Measurements from ENCODE around the gene MCC.

Gene MCC

GRCh38 chr5:112975721-112976431 is 512.4 kb downstream of the MCC start:
- TF ChIP-seq CTCF (IDR thresholded peaks at IDR 0.05; ENCODE audit: extremely low read depth, missing control alignments), result no peak
- no peak for DNase-seq (ENCODE audit: low spot score)

GRCh38 chr5:112974901-112975300 is 513.4 kb downstream of the MCC start:
- TF ChIP-seq CTCF (IDR thresholded peaks at IDR 0.05; ENCODE audit: extremely low read depth, missing control alignments), result no peak
- DNase-seq (ENCODE audit: low spot score), result no peak

- TF ChIP-seq CTCF (IDR thresholded peaks at IDR 0.05; ENCODE audit: extremely low read depth, missing control alignments), result no peak
- no peak for DNase-seq (ENCODE audit: low spot score)
Observed at GRCh38 chr5:112973904-112974303, 514.3 kb downstream of the MCC start.

GRCh38 chr5:112973036-112973435 is 515.2 kb downstream of the MCC start:
- DNase-seq (ENCODE audit: low spot score), result no peak
- TF ChIP-seq CTCF (IDR thresholded peaks at IDR 0.05; ENCODE audit: extremely low read depth, missing control alignments), result no peak

Data from GM20000 (cell line).